Uterus (tissue), 4 donors: Measurements from ENCODE around the gene CAMTA1. TPM values are rescaled to one million over a fixed set of nuclear protein-coding genes. Genes with fewer than 3 reads are reported as not detected.

Experiments used
- DNase-seq, 2 donors: peaks; one replicate each; pipeline ENCODE4 v3.0.0-alpha.2; 2019 to 2020
- H3K27ac ChIP-seq, 2 donors: fragments of 200-600 bp; sonication (generic); 1 replicate in 1 of 2; 2 replicates in 1 of 2; pipeline ENCODE4 v1.5.1; 2016 to 2018
- H3K27me3 ChIP-seq, 2 donors: fragments of 200-600 bp; sonication (generic); one replicate each; pipeline ENCODE4 v1.5.1; 2018 to 2019; ENCODE audit warnings: control low read depth in 1 of 2
- H3K36me3 ChIP-seq, 2 donors: fragments of 200-600 bp; sonication (generic); one replicate each; pipeline ENCODE4 v1.5.1; 2019; ENCODE audit warnings: control low read depth in 1 of 2
- H3K4me1 ChIP-seq, 2 donors: fragments of 200-600 bp; sonication (generic); one replicate each; pipeline ENCODE4 v1.5.1; 2018 to 2019; ENCODE audit warnings: control low read depth in 1 of 2
- H3K4me3 ChIP-seq, 2 donors: fragments of 200-600 bp; sonication (generic); 1 replicate in 1 of 2; 2 replicates in 1 of 2; pipeline ENCODE4 v1.5.1; 2018 to 2019; ENCODE audit warnings: mild to moderate bottlenecking in 1 of 2
- H3K9me3 ChIP-seq, 2 donors: fragments of 200-600 bp; sonication (generic); one replicate each; pipeline ENCODE4 v1.5.1; 2019; ENCODE audit warnings: control low read depth in 1 of 2
- POLR2A ChIP-seq, 2 donors: fragments of 450-650 bp; IDR thresholded peaks; one replicate each; pipeline ENCODE4 v1.6.1; 2016; ENCODE audit warnings: antibody characterized with exemption in 2 of 2, mild to moderate bottlenecking in 1 of 2, moderate library complexity in 1 of 2
- intact Hi-C: fragments of 100-400 bp; cut with DNase I; formaldehyde crosslinking; loops from one replicate; pipeline ENCODE4 v1.15.1; 2023; ENCODE audit warnings: low total_unique reads
- total RNA-seq, 4 donors: library from RNA; depleted of rRNA in 3 of 4; stranded (reverse); fragments of >200 nt in 3 of 4; gene quantifications; one replicate each; pipeline versions ENCODE4 v1.1.0 to v1.2.4, GENCODE V29; 2014 to 2023
- TF ChIP-seq, protein P1 (sequence below), 4 experiments: fragments of 200-600 bp in 2 of 4; fragments of 450-650 bp in 2 of 4; sonication (generic) in 2 of 4; IDR thresholded peaks; one replicate each; pipeline ENCODE4 v1.5.1; 2016 to 2019; ENCODE audit warnings: antibody characterized with exemption in 4 of 4, mild to moderate bottlenecking in 2 of 4, moderate library complexity in 1 of 4
- donor health status: DM: yes; HTN: yes; CAD: no.

Gene CAMTA1
- total RNA-seq, 4 donors from 2014 or later: 29.7 to 427 (median 64.8) TPM

DNA sequence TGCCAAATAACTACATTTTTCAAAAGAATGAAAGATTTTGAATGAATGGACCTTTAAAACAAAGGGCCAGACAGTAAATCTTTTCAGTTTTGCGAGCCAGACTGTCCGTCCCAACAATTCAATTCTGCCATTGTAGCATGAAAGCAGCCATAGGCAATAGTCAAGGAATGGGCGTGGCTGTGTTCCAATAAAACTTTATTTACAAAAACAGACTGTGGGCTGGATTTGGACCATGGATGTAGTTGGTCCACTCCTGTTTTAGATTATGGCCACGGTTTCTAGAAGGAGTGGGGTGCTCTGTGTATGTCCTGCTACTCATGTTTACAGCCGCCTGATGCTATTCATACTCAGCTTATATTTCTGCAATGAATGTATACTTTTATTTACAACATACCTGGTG, 474.7 kb downstream of the CAMTA1 start:
- TF ChIP-seq POLR2A (IDR thresholded peaks at IDR 0.05): no peak
- TF ChIP-seq, protein P1, sequence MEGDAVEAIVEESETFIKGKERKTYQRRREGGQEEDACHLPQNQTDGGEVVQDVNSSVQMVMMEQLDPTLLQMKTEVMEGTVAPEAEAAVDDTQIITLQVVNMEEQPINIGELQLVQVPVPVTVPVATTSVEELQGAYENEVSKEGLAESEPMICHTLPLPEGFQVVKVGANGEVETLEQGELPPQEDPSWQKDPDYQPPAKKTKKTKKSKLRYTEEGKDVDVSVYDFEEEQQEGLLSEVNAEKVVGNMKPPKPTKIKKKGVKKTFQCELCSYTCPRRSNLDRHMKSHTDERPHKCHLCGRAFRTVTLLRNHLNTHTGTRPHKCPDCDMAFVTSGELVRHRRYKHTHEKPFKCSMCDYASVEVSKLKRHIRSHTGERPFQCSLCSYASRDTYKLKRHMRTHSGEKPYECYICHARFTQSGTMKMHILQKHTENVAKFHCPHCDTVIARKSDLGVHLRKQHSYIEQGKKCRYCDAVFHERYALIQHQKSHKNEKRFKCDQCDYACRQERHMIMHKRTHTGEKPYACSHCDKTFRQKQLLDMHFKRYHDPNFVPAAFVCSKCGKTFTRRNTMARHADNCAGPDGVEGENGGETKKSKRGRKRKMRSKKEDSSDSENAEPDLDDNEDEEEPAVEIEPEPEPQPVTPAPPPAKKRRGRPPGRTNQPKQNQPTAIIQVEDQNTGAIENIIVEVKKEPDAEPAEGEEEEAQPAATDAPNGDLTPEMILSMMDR (IDR thresholded peaks at IDR 0.05): no peak
- H3K9me3 ChIP-seq: no peaks in the 10 kb centered on the region
- no peaks in the 10 kb centered on the region for H3K27me3 ChIP-seq
- intact Hi-C loops: no loop called here
- no peak overlapping the region for H3K27ac ChIP-seq
- DNase-seq: no peak
- no peak overlapping the region for H3K4me3 ChIP-seq
- H3K4me1 ChIP-seq: no peaks in the 10 kb centered on the region
- no peaks in the 10 kb centered on the region for H3K36me3 ChIP-seq

DNA sequence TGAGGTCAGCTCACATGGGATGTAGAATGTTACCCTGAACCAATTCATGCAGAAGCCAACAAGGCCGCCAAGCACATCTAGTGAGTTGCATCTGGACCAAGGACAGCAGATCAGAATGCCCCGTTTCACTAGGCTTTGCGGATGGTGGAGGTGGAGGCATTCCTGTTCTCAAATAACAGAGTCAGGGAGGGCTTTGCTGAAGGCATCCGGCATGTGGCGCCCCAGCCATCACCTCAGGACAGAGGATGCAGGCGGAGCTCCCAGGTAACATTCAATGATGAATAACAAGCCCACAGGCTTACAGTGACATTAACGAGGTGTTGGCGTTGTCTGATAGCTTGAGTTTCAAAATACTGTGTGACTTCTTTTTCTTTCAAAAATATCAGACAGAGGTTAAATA, 476.2 kb downstream of the CAMTA1 start:
- TF ChIP-seq, protein P1 (IDR thresholded peaks at IDR 0.05): no peak
- TF ChIP-seq POLR2A (IDR thresholded peaks at IDR 0.05): no peak
- Histone ChIP-seq H3K4me1 (no peaks in the 10 kb centered on the region), H3K36me3 (no peaks in the 10 kb centered on the region), H3K9me3 (no peaks in the 10 kb centered on the region), H3K4me3 (no peak overlapping the region), H3K27me3 (no peaks in the 10 kb centered on the region), H3K27ac (no peak overlapping the region)
- no peak for DNase-seq
- intact Hi-C loops: no loop called here

DNA sequence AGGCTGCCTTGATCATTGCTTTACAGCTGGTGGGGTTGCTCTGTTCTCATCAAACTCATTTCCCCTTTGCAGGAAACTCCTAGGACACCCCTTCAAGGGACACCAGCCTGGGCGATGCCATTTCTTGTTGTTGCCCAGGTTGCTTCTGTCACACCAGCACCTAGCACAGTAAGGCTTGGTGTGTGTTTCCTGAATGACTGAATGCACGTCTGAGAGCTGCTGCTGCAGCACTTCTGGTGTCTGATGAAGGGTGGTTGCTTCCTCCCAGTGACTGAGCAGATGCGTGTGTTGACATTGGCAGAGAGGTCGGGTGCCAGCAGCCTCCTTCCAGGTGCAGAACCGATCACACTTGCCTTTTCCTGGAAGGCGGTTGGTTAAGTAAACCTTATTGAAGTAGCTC, 477.4 kb downstream of the CAMTA1 start:
- Histone ChIP-seq H3K36me3 (no peaks in the 10 kb centered on the region), H3K9me3 (no peaks in the 10 kb centered on the region), H3K27me3 (no peaks in the 10 kb centered on the region), H3K4me3 (no peak overlapping the region), H3K4me1 (no peaks in the 10 kb centered on the region), H3K27ac (no peak overlapping the region)
- no peak for TF ChIP-seq POLR2A (IDR thresholded peaks at IDR 0.05)
- TF ChIP-seq, protein P1 (IDR thresholded peaks at IDR 0.05): no peak
- intact Hi-C loops: no loop called here
- no peak for DNase-seq

DNA sequence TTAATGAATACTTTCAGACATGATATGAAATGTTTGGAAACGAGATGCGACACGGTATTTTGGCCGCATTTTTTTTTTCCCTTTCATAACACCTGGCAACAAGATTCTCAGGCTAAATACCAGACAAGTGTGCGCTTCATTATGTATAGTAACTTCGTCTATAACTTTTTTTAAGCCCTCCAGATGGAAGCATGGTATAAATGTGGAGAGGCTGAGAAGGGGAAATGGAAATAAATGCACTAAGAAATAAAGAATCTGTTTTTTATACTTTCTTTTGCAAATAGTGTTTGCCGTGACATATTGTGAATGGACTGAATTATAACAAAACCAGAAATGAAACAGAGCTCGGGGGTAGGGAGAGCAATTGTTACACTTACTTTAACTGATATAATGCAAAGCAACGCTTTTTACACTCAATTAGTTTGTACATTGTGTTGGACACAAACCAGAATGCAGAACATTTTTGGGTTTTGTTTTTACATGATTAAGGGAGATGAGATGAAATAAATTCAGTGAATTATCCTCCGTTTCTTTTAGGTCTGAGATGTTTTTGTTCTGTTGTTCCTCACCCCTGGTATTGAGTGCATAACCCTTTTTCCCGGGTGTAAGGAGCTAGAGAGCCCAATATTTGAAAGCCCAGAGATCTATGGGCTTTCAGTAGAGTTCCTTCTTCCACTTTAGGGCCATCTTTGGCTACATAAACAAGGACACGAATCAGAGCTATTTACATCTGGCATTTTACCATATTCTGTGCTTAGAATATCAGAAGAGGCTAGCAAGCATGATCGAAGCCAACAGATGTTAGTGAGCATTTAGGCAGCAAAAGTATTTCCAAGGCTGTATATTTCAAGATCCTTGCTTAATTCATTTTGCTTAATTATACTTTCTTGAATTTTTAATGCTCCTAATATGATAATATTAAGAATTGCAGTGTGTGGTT, 478.0 kb downstream of the CAMTA1 start:
- Histone ChIP-seq H3K9me3 (no peaks in the 10 kb centered on the region), H3K27me3 (no peaks in the 10 kb centered on the region), H3K36me3 (no peaks in the 10 kb centered on the region), H3K4me3 (no peak overlapping the region), H3K27ac (no peak overlapping the region), H3K4me1 (no peaks in the 10 kb centered on the region)
- TF ChIP-seq, protein P1 (IDR thresholded peaks at IDR 0.05): no peak
- TF ChIP-seq POLR2A (IDR thresholded peaks at IDR 0.05): no peak
- no peak for DNase-seq
- intact Hi-C loops: no loop called here

DNA sequence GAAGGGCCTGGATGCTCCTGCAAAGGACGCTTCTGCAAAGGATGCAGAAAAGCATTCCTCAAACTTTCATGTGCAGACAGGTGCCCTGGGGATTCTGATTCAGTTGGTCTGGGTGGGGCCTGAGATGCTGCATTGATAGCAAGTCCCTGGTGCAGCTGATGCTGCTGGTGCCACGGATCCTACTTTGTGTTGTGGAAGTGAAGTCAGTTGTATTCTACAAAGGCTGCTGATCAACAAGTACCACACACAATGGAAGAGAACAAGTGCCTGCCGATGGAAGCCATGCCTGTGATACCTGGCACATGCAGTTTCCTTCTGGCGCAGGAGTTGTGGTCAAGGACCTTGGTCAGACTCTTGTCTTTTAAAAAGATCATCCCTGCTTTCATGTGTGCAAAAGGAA, 478.8 kb downstream of the CAMTA1 start:
- Histone ChIP-seq H3K4me3 (no peak overlapping the region), H3K36me3 (no peaks in the 10 kb centered on the region), H3K9me3 (no peaks in the 10 kb centered on the region), H3K27me3 (no peaks in the 10 kb centered on the region), H3K4me1 (no peaks in the 10 kb centered on the region), H3K27ac (no peak overlapping the region)
- DNase-seq: no peak
- TF ChIP-seq POLR2A (IDR thresholded peaks at IDR 0.05): no peak
- TF ChIP-seq, protein P1 (IDR thresholded peaks at IDR 0.05): no peak
- intact Hi-C loops: no loop called here
